Measurements from ENCODE around the gene BABAM1.

Gene BABAM1

DNA sequence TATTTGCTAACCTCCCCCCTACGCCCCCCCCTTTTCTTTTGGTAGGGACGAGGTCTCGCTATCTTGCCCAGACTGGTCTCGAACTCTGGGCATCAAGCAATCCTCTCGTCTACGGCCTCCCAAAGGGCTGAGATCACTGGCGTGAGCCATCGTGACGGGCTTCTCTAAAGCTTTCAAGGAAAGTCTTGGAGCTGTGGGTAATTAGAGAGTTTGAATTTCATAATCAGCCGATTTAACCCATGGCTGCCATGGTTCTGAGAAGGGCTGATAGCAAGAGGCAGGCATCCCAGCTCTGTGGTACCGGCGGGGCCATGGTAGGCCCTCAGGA lies 36.7 kb downstream of the BABAM1 start:
- DNase-seq (ENCODE audit: low spot score), result no peak

DNA sequence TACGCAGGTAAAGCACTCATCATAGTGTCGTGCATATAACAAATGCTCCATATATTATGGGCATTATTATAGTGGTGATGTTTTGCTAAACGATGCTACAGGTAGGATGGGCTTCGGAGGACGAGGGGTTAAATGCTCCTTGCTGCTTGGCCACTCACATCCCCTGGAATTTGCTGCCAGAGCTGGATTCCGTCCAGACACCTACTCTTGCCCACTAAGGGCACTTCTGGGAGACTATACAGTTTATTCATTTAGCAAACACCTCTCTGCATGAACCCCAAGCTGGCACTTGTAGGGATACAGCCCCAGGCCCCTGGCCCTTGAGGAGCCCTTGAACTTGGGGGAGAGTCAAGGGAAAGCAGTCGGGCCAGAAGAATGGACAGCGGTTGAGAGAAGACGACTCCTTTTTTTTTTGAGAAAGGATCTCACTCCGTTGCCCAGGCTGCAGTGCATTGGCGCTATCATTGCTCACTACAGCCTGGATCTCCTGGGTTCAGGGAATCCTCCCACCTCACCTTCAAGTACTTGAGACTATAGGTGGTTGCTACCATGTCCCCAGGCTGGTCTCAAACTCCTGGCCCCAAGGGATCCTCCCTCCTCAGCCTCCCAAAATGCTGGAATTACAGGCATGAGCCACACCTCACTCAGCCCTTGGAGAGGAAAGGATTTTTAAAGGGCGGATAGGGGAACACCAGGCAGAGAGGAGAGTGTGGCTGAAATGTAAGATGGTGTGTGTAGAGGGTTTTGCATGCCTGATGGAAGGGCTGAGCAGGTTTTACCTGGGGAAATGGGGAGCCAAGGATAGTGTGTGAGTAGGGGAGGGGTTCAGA lies 37.4 kb downstream of the BABAM1 start:
- no peak for DNase-seq (ENCODE audit: low spot score)

DNA sequence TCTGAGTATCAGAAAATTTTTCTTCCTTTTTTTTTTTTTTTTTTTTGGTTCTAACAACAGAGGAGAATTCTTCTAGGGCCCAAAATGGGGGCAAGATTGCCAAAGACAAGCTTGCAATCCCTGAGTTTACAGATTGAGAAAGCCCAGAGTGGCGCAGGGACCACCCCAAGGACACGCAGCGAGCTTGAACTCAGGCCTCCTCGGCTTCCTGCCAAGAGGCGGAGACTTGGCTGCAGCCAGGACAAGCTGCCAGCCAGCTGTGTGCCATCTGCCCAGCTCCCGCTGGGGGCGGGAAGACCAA lies 37.9 kb downstream of the BABAM1 start:
- DNase-seq (ENCODE audit: low spot score), result no peak

DNA sequence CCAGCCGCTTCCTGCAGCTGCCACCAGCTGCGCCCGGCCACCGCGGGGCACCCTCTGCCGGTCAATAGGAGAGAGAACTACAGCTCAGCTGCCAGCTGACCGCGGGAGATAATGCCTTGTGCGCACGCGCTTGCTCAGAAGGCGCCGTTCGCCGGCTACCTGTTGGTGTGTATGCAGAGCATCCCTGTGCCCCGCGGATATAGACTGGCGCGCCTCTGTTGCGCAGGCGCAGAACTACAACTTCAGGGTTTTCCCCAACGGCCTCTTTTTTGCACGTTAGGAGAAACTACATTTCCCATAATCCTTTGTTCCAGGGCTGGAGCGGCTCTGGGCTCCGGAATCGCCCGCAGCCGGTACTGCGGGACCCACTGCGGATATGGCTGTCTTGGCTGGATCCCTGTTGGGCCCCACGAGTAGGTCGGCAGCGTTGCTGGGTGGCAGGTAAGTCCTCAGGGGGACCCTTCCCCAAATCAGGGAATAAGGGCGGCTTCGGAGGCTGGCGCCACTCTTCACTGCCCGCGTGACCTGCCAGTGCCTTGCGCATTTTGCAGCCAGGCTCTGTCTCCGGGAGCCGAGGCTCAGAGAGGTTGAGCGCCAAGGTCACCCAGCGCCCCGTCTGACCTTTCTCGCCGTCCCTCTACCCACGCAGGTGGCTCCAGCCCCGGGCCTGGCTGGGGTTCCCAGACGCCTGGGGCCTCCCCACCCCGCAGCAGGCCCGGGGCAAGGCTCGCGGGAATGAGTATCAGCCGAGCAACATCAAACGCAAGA lies 38.5 kb downstream of the BABAM1 start, which contains the start of gene MRPL34:
Gene MRPL34 (plus strand): TSS at position 356 of the 768 bp plus-strand sequence. CDS start 21 bp downstream, at position 377.
- DNase-seq (ENCODE audit: low spot score), result peak; percentile 99

DNA sequence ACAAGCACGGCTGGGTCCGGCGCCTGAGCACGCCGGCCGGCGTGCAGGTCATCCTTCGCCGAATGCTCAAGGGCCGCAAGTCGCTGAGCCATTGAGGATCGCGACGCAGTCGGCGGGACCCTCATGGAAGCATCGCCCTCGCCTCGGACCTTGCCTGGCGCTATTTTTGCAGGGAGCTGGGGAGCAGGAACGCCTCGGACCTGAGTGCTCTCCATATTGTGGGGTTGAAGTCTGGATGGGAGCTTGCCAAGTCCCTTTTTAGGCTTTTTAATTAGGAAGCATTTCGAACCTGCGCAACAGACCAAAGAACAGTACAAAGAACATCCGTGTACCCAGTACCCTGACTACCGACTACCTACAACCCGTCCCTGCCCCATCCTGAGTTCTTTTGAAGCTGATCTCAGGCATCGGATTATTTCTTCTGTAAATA lies 39.1 kb downstream of the BABAM1 start:
- DNase-seq (ENCODE audit: low spot score), result no peak

DNA sequence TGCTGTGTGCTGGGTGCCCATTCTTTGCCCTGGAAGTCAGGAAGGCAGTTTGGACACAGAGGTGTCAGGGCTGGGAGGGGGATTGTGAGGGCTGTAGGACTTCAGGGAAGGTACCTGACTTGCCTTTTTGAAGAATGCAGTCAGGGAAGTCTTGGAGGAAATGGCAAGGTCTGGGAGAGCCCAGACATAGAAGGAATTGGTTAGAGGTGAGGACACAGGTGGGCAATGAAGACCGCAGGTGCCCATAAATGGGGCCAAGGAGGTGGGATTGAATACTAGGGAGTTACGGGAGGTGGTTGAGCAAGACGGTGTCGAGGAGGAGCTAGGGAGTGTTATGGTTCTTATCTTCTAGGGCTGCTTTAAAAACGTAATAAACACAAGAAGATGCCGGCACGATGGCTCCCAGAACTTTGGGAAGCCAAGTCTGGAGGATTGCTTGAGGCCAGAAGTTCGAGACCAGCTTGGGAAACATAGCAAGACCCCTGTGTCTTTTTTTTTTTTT lies 40.7 kb downstream of the BABAM1 start:
- no peak for DNase-seq (ENCODE audit: low spot score)

DNA sequence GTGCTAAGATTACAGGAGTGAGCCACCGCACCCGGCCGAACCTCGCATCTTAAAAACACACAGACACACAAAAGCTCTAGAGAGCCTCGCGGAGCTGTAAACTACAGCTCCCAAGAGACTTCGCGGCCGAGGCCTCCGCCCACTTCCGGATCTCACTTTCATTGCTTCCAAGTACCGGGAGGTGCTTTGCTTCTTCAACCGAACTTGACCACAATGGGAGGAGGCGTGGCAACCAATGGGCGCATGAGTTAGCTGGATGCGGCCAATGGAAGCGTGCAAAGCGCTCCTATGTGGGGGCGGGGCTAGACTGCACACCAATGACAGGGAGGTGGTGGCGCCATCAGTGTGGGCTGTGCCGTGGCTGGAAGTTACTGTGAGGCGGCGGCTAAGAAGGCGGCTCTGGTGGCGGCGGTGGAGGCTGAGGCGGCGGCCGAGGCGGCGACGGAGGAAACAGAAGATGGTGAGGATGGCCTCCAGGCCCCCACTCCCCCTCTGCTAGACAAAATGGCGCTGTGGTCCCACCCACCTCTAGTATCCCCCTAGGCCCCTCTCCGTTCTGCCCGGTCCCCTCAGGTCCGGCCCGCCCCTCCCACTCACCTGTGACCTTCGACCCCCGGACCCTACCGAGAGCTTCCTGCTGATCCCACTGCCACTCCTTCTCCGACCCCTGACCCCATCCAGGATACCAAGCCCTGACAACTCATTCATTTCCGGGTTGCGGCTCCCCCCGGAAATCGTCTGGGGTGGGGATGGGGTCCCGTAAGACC lies 42.1 kb downstream of the BABAM1 start, which contains the start of gene DDA1:
Gene DDA1 (plus strand): TSS at position 366 of the 767 bp plus-strand sequence. CDS start 92 bp downstream, at position 458.
- DNase-seq (ENCODE audit: low spot score), result peak; percentile 100

DNA sequence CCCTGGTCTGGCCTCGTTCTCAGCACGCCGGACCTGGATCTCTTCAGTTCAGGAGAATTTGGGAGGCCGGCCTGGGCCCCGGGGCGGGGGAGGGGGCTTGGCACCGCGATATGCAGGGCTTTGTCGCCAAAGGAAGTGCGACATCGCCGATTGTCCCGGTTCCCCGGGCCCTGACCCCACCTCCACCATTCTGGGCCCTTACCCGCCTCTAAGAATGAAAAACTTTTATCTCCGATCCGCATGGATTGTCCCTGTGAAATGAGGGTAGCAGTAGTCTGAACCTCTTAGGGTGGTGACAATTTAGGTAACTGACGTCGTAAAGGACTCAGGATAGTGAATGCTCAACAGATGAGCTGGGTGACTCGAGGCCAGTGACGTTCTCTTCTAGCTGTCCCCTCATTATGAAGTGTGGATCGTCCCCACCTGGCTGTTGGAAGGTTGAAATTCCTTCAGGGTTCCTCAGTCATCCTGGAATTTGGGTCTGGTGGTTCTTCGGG lies 42.8 kb downstream of the BABAM1 start:
- DNase-seq (ENCODE audit: low spot score), result no peak

DNA sequence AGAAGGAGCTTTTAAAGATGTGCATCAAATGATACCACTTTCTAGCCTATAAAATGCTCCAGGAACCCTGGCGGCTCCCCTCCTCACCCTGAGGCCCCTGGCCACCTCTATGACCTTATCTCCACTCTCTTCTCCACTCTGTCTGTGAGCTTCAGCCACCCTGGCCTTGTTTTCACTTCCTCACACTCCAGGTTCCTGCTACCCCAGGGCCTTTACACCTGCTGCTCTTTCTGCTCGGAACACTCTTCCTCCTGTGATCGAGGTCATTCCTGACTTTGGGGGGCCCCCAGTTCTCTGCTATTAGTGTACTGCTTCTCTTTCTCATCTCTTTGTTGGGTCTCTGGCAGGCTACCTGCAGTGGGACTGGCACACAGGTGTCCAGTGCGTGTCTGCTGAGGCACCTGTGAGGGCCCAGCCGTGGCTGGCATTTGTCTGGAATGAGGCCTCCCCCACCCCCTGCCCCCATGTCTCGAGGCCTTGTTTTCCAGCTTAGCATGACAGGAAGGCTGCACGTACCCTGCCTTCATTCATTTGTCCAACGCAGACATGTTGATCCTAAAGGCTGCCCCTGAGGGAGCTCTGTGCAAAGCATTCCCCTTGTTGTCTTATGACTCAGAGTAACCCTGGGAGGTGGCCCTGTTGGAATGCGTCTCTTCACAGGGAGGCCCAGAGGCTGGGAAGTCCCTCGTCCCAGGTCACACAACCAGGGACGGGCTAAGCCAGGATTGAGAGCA lies 44.4 kb downstream of the BABAM1 start:
- no peak for DNase-seq (ENCODE audit: low spot score)

DNA sequence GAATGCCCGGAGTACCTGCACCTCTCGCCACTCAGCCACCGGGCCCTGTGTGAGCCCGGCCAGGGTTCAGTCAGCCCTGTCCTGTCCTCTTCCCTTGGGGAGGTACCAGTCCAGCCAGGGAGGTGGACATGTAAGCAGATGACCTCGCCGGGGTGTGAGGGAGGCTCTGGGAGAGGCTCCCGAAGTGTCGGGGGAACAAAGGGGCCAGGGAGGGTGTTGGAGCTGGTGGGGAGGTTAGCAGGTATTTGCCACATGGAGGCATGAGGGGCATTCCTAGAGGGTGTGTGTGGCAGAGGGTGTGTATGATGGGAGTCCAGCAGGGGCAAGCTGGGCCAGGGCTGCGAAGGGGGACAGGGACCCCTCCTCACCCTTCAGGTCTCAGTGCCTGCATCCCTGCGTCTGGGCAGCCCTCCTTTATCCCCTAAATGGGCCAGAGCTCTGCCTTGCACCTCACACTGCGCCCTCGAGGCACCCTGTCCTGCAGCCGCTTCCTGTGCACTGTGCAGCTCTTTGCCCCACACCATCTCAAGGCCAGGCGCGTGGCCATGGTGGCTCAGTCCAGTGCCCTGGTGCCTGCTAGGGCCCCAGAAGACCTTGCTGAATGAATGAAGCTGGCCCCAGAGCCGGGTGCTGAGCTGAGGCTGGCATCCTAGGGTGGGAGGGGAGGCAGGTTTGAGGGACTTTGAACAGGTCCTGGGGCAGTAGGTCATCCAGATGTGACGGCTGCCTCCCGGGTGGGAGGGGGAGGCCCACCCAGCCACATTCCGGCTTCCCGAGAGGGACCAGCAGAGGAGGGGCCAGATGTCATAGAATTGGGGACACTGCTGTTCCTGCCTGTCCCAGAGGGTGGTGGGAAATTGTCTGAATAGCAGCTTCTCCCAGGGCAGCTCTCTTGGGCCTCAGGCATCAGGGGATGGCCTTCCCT lies 45.2 kb downstream of the BABAM1 start:
- no peak for DNase-seq (ENCODE audit: low spot score)

DNA sequence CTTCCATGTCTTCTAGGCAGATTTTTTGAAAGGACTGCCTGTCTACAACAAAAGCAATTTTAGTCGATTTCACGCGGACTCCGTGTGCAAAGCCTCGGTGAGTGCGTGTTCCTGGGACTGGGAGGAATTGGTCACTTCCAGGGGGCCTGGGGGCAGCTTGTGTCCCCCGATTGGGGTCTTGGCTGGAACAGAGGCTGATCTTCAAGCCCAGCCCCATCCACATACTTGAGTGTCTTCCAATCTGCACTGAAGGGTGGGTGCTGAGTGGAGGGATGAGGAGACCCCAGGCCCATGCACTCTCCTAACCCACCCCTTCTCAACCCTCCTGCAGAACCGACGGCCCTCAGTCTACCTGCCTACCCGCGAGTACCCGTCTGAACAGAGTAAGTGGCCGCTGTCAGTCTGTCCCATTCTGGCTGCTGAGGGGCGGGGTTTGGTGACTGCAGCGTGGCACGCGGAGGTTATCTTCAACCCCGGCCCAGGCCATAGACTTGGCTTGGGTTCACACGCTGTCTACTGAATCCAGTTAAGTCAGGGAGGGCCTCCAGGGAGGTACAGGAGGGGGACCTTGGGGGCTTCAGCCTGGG lies 46.9 kb downstream of the BABAM1 start:
- DNase-seq (ENCODE audit: low spot score), result peak; percentile 66

DNA sequence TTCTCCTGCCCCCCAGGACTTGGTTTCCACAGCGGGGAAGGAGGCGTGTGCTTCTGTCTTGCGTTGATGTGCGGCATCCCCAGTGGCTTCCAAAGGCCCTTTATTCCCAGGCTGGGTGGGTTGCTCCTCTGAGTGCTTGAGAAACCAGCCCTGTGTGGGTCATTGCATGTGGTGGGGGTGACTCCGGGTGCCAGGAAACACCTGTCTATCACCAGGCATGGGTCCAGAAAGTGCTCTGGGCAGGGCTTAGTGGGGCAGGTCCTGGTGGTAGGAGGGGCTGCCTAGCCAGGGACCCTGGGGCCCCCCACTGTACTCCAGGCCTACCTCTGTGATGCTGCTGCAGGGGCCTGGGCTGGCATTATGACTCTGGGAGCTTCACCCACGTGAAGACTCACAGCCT lies 51.7 kb downstream of the BABAM1 start:
- DNase-seq (ENCODE audit: low spot score), result no peak

DNA sequence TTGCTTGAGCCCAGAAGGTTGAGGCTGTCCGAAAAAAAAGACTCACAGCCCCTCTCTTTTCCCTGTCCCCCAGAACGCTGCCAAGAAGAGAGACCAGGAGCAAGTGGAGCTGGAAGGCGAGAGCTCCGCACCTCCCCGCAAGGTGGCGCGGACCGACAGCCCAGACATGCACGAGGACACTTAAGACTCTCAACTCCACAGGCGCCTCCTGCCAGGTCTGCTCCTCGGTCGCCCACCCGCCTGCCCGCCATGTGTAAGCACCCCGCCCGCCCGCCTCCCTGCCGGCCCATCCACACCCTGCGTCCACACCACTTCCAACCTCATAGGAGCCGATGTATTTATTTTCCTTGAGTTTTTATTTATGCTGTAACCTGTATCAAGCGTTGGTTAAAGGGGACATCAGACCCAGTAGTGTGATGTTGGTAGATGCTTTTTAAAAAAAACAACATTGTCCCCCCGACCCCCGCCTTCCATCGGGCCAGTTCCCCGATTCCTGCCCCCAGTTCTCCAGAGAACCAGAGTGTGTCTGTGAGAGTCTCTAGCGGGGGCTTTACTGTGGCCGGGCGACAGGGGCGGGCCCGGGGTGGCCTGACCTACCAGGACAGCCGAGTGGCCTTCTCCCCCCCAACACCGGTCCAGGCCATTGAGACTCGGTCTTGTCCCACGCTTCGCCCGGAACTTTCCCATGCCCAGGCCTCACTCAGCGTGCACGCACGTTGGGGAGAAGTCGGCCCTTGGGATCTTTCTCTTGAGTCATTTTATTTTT lies 52.4 kb downstream of the BABAM1 start:
- no peak for DNase-seq (ENCODE audit: low spot score)

DNA sequence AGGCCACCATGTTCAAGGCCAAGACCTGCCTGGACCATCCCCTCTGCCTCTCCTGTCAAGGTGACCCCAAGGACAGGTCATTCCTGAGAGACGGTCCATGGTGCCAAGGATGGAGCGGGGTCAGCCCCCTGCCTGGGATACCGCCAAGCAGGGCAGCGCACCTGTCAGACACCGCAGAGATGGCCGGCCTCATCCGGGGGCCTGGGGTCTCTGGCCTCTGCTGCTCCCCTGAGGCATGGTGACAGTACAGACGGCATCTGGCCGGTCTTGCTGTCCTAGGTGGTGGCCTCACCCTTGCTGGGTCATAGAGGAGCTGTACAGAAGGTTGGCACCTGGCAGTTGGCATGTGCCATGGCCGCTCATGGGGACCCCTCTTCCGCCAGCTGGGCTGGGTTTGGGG lies 53.2 kb downstream of the BABAM1 start:
- DNase-seq (ENCODE audit: low spot score), result no peak

DNA sequence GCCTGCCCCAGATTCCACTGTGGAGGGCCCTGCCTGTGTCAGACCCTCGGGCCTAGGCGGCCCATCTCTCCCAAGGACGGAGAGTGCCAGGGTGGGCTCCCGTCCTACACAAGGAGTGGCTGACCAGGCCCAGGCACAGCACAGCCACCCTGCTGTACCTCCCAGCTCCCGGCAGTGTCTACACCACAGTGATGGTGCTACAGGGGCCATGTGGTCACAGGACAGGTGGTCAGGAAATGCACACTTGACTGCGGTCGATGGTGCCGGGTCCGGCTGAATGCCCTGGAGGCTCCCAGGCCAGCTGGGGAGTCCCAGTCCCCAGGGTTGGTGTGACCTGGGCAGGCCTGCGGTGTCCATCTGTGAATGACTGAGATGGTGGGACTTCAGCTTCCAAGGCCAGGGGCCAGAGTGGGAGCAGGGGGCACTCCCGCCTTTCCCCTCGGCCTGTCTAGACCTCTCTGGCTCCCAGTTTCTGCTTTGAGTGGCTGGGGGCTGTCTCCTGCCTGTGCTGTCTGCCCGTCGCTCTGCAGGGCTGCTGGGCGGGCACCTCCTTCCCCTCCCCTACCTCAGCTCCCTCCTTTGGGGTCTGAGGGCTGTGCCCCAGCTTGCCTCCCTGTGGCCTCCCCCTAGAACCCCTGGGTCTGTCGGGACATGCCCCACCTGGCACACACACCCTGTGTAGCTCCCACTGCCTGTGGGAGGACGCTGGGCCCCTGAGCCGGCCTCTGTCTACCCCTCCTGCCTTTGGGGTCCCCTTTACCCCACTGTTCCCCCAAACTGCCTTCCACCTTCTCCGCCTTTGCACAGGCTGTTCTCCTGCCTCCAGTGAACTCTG lies 54.6 kb downstream of the BABAM1 start:
- no peak for DNase-seq (ENCODE audit: low spot score)

DNA sequence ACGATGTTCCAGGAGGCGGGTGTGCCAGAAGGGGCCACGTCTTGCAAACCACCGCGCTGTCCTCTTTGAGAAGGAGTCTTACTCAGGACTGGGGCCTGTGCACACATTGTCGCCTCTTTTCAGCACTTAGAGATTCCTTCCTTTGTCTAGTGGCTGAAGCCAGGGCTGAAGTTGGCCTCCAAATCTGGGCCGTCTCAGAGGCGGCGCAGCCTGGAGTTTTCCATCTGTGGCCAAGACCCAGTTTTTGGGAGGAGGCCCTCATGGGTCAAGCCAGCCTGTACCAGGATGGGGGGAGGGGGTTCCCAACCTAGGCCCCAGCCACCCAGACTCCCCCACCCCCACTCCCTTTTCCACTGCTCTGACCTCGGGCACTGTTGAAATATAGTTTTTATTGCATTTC lies 55.6 kb downstream of the BABAM1 start:
- no peak for DNase-seq (ENCODE audit: low spot score)

DNA sequence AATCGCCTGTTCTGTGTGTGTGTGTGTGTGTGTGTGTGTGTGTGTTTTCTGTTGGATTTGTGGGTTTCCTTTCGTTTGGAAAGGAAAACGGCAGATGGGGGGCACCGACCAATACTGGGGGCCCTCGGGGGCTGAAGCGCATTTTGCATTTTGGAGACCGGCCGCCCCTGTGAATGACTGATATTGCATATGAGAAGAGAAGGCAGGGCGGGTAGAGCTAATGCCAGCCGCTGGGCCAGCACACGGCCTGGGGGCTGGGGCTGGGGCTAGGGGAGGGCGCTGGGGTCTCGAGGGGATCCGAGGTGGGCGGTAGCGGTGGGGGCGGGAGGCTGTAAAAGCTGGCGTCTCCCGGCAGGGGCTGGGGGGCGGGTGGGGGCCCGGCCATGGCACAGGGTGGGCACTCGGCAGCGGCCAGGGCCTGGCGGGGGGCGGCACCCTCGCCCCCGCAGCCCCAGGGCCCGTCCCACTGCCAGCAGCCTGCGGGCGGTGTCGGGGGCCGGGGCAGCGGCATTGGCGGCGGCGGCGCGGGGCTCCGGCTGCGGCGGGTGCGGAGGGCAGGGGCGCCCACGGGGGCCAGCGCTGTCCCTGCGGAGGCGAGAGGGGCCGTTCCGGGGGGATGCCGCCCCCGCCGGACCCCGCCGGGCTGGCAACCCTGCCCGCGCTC lies 56.2 kb downstream of the BABAM1 start:
- no peak for DNase-seq (ENCODE audit: low spot score)

DNA sequence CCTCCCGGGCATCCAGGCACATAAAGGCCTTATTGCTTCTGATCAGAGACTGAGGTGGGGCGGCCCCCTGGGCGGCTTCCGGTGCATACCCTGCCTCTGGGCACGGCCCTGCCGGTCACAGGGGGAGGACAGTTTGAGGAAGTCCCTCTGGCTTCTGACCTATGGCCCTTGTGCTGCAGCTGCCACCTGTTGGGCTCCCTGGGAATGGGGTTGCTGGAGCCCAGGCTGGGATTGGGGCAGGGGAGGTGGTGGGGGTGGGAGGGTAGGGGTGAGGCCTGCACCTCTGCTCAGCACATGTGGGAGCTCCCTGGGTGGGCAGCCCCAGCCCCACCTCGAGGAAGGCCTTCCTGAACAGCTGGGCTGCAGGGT lies 56.7 kb downstream of the BABAM1 start:
- no peak for DNase-seq (ENCODE audit: low spot score)

All from hematopoietic multipotent progenitor cell treated with erythropoietin and hydrocortisone succinate and interleukin-3 and kit ligand, for 15 days (in vitro differentiated cells).